ENCODE measurements around the gene UMPS. TPM values are rescaled to one million over a fixed set of nuclear protein-coding genes. Genes with fewer than 3 reads are reported as not detected.

Gene UMPS
- total and polyA plus RNA-seq, 2 experiments from 2014 or later: 25.9 to 37.3 TPM

- no peak for TF ChIP-seq EZH2 (IDR thresholded peaks at IDR 0.05; ENCODE audit: borderline replicate concordance)
- TF ChIP-seq EZH2phosphoT487 (IDR thresholded peaks at IDR 0.05; ENCODE audit: low read depth, severe bottlenecking, unreplicated experiment): no peak
- TF ChIP-seq, protein P1, sequence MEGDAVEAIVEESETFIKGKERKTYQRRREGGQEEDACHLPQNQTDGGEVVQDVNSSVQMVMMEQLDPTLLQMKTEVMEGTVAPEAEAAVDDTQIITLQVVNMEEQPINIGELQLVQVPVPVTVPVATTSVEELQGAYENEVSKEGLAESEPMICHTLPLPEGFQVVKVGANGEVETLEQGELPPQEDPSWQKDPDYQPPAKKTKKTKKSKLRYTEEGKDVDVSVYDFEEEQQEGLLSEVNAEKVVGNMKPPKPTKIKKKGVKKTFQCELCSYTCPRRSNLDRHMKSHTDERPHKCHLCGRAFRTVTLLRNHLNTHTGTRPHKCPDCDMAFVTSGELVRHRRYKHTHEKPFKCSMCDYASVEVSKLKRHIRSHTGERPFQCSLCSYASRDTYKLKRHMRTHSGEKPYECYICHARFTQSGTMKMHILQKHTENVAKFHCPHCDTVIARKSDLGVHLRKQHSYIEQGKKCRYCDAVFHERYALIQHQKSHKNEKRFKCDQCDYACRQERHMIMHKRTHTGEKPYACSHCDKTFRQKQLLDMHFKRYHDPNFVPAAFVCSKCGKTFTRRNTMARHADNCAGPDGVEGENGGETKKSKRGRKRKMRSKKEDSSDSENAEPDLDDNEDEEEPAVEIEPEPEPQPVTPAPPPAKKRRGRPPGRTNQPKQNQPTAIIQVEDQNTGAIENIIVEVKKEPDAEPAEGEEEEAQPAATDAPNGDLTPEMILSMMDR (IDR thresholded peaks at IDR 0.05; ENCODE audit: poor library complexity): no peak
- H3K36me3 ChIP-seq (replicated peaks; ENCODE audit: insufficient read depth, low read depth): no peaks in the 10 kb centered on the region
- no peaks in the 10 kb centered on the region for H3K27me3 ChIP-seq
- no peaks in the 10 kb centered on the region for H3K9me3 ChIP-seq (ENCODE audit: low read depth)
- H3K79me2 ChIP-seq: no peaks in the 10 kb centered on the region
- no peak overlapping the region for H2AFZ ChIP-seq
- peak; percentile 4 for DNase-seq (ENCODE audit: low spot score)
- H3K4me1 ChIP-seq (ENCODE audit: insufficient read depth): peaks cover 8% of the 10 kb centered on the region
- H3K4me3 ChIP-seq: no peak overlapping the region
- H3K4me2 ChIP-seq: no peak overlapping the region
- no peaks in the 10 kb centered on the region for H4K20me1 ChIP-seq (ENCODE audit: insufficient read depth, poor library complexity, severe bottlenecking)
- H3K9me2 ChIP-seq (replicated peaks; ENCODE audit: insufficient read depth): no peaks in the 10 kb centered on the region
- WGBS (ENCODE audit: low lambda C conversion rate, missing lambda C conversion rate): 96% methylated on average over 14 of the region's 14 CpGs
- H3K27ac ChIP-seq: no peak overlapping the region
These were observed 29.6 kb downstream of the UMPS start for GRCh38 chr3:124759666-124760401.

DNA sequence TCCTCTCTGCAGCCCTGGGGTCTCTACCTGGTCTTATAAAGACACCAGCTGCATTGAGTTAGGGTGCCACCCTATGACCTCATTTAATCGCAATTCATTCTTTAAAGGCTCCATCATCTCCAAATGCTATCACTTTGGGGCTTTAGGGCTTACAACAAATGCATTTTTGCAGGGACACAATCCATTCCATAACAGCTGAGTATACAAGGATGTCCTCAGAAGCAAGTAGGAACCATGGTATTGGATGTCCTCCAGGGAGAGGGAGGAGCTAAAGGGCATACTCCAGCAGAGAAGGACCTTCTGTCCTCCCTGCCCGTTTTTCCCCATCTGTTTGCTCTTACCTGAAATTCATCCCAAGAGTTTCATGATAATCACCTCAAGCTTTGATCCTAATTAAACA, 30.3 kb downstream of the UMPS start:
- Histone ChIP-seq H2AFZ (no peak overlapping the region), H3K79me2 (no peaks in the 10 kb centered on the region), H3K27me3 (no peaks in the 10 kb centered on the region), H3K27ac (no peak overlapping the region), H3K36me3 (replicated peaks; ENCODE audit: insufficient read depth, low read depth) (no peaks in the 10 kb centered on the region), H3K4me1 (ENCODE audit: insufficient read depth) (peaks cover 8% of the 10 kb centered on the region), H3K4me3 (no peak overlapping the region), H3K9me3 (ENCODE audit: low read depth) (no peaks in the 10 kb centered on the region), H4K20me1 (ENCODE audit: insufficient read depth, poor library complexity, severe bottlenecking) (no peaks in the 10 kb centered on the region), H3K4me2 (peak overlapping the region; percentile 30), H3K9me2 (replicated peaks; ENCODE audit: insufficient read depth) (no peaks in the 10 kb centered on the region)
- TF ChIP-seq EZH2phosphoT487 (IDR thresholded peaks at IDR 0.05; ENCODE audit: low read depth, severe bottlenecking, unreplicated experiment): no peak
- TF ChIP-seq EZH2 (IDR thresholded peaks at IDR 0.05; ENCODE audit: borderline replicate concordance): no peak
- TF ChIP-seq, protein P1 (IDR thresholded peaks at IDR 0.05; ENCODE audit: poor library complexity): no peak
- 65% methylated on average over 2 of the region's 2 CpGs for WGBS (ENCODE audit: low lambda C conversion rate, missing lambda C conversion rate)
- peak; percentile 43 for DNase-seq (ENCODE audit: low spot score)

- peaks cover 8% of the 10 kb centered on the region for H3K4me1 ChIP-seq (ENCODE audit: insufficient read depth)
- H3K36me3 ChIP-seq (replicated peaks; ENCODE audit: insufficient read depth, low read depth): no peaks in the 10 kb centered on the region
- no peaks in the 10 kb centered on the region for H4K20me1 ChIP-seq (ENCODE audit: insufficient read depth, poor library complexity, severe bottlenecking)
- H3K79me2 ChIP-seq: no peaks in the 10 kb centered on the region
- peak overlapping the region; percentile 23 for H3K27ac ChIP-seq
- H3K9me3 ChIP-seq (ENCODE audit: low read depth): no peaks in the 10 kb centered on the region
- peak overlapping the region; percentile 39 for H3K4me2 ChIP-seq
- H3K27me3 ChIP-seq: no peaks in the 10 kb centered on the region
- H2AFZ ChIP-seq: no peak overlapping the region
- peak; percentile 90 for DNase-seq (ENCODE audit: low spot score)
- TF ChIP-seq EZH2phosphoT487 (IDR thresholded peaks at IDR 0.05; ENCODE audit: low read depth, severe bottlenecking, unreplicated experiment) (no peak), EZH2 (IDR thresholded peaks at IDR 0.05; ENCODE audit: borderline replicate concordance) (no peak)
- TF ChIP-seq, protein P1 (IDR thresholded peaks at IDR 0.05; ENCODE audit: poor library complexity): peak; percentile 97
- WGBS (ENCODE audit: low lambda C conversion rate, missing lambda C conversion rate): 15% methylated on average over 15 of the region's 15 CpGs
- H3K4me3 ChIP-seq: no peak overlapping the region
- no peaks in the 10 kb centered on the region for H3K9me2 ChIP-seq (replicated peaks; ENCODE audit: insufficient read depth)
These were observed 31.1 kb downstream of the UMPS start for GRCh38 chr3:124761250-124761796.

Data from hepatocyte (in vitro differentiated cells).